ENCODE data around the gene LMBRD1.
A peak's percentile ranks its signal among the peaks of the same experiment; 100 is the strongest.
"Not testable (repeated sequence)": the region's sequence is repeated elsewhere in the genome, so short reads cannot be mapped to it uniquely, and the experiment has no call there.

LMBRD1 gene

GRCh38 chr6:69796073-69796641, 653 bp downstream of the LMBRD1 start:
- DNase-seq: peak; percentile 10

- no peak for DNase-seq
Observed at GRCh38 chr6:69795469-69796072, 1.2 kb downstream of the LMBRD1 start.

GRCh38 chr6:69792292-69792691, 4.5 kb downstream of the LMBRD1 start:
- DNase-seq: no peak

- no peak for DNase-seq
Observed at GRCh38 chr6:69791065-69791471, 5.7 kb downstream of the LMBRD1 start.

GRCh38 chr6:69790629-69791028, 6.2 kb downstream of the LMBRD1 start:
- DNase-seq: no peak

- no peak for DNase-seq
Observed at GRCh38 chr6:69789578-69789977, 7.2 kb downstream of the LMBRD1 start.

- not testable (repeated sequence) for DNase-seq
Observed at GRCh38 chr6:69787436-69787835, 9.4 kb downstream of the LMBRD1 start.

GRCh38 chr6:69785697-69786096, 11.1 kb downstream of the LMBRD1 start:
- DNase-seq: no peak

- no peak for DNase-seq
Observed at GRCh38 chr6:69784595-69785377, 12.0 kb downstream of the LMBRD1 start.

- DNase-seq: no peak
Observed at GRCh38 chr6:69783108-69783507, 13.7 kb downstream of the LMBRD1 start.

GRCh38 chr6:69780585-69781178, 16.1 kb downstream of the LMBRD1 start:
- no peak for DNase-seq

- DNase-seq: no peak
Observed at GRCh38 chr6:69775941-69776340, 20.9 kb downstream of the LMBRD1 start.

- no peak for DNase-seq
Observed at GRCh38 chr6:69775585-69775849, 21.3 kb downstream of the LMBRD1 start.

- no peak for DNase-seq
Observed at GRCh38 chr6:69774740-69775584, 21.8 kb downstream of the LMBRD1 start.

GRCh38 chr6:69771158-69771906, 25.5 kb downstream of the LMBRD1 start:
- DNase-seq: no peak

GRCh38 chr6:69768664-69769063, 28.1 kb downstream of the LMBRD1 start:
- no peak for DNase-seq

GRCh38 chr6:69763763-69764162, 33.0 kb downstream of the LMBRD1 start:
- no peak for DNase-seq

- DNase-seq: no peak
Observed at GRCh38 chr6:69761853-69762252, 35.0 kb downstream of the LMBRD1 start.

GRCh38 chr6:69758214-69758613, 38.6 kb downstream of the LMBRD1 start:
- no peak for DNase-seq

GRCh38 chr6:69756907-69757306, 39.9 kb downstream of the LMBRD1 start:
- DNase-seq: no peak

- no peak for DNase-seq
Observed at GRCh38 chr6:69756366-69756765, 40.4 kb downstream of the LMBRD1 start.

GRCh38 chr6:69735027-69735426, 61.8 kb downstream of the LMBRD1 start:
- DNase-seq: no peak

Measured in DMS 273 treated with DMSO at 0.1 percent for 48 hours (cell line).